Stimulated activated CD8-positive, alpha-beta memory T cell treated with anti-CD3 and anti-CD28 coated beads, Interleukin-7, amount 100 ng/mL, for 24 hours (primary cell): ENCODE results near the gene PNPT1.
A peak's percentile ranks its signal among the peaks of the same experiment; 100 is the strongest.

Experiments
- DNase-seq: peaks from one replicate; pipeline ENCODE4 v3.0.0-alpha.2; 2020; ENCODE audit warnings: low read depth

PNPT1 gene

GRCh38 chr2:55668956-55669355 lies 24.7 kb downstream of the PNPT1 start:
- DNase-seq: no peak

- DNase-seq: no peak
Observed at GRCh38 chr2:55653255-55653654, 40.4 kb downstream of the PNPT1 start.

- no peak for DNase-seq
Observed at GRCh38 chr2:55649211-55649610, 44.4 kb downstream of the PNPT1 start.

- no peak for DNase-seq
Observed at GRCh38 chr2:55636831-55637230, 56.8 kb downstream of the PNPT1 start.

DNA sequence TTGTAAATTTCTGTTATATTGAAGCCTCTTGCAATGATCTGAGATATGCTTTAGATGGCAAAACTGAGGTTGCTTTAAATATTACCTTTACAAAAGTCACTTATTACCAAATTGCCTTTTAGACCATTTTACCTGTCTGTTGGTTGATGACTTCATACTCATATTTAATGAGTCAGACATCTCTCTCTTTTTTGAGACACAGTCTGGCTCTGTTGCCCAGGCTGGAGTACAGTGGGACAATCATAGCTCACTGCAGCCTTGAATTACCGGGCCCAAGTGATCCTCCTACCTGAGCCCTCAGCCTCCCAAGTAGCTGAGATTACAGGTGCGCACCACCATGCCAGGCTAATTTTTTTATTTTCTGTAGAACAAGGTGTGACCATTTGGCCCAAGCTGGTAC lies 64.7 kb downstream of the PNPT1 start:
- DNase-seq: no peak

DNA sequence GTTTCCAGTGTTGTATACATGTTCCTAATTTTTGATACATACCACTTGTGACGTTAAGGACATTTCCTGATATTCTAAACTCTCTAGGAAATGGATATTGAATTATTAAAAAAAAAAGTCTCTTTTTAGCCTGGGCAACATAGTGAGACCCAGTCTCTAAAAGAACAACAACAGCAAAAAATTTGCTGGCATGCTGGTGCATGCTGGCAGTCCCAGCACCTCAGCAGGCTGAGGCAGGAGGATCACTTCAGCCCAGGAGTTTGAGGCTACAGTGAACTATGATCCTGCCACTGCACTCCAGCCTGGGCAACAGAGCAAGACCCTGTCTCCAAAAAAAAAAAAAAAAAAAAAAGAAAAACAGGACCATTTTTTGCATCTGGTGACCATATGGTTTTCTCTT lies 65.7 kb downstream of the PNPT1 start:
- no peak for DNase-seq

GRCh38 chr2:55621802-55622201 lies 71.8 kb downstream of the PNPT1 start:
- DNase-seq: no peak

- no peak for DNase-seq
Observed at GRCh38 chr2:55620123-55620779, 73.4 kb downstream of the PNPT1 start.

DNA sequence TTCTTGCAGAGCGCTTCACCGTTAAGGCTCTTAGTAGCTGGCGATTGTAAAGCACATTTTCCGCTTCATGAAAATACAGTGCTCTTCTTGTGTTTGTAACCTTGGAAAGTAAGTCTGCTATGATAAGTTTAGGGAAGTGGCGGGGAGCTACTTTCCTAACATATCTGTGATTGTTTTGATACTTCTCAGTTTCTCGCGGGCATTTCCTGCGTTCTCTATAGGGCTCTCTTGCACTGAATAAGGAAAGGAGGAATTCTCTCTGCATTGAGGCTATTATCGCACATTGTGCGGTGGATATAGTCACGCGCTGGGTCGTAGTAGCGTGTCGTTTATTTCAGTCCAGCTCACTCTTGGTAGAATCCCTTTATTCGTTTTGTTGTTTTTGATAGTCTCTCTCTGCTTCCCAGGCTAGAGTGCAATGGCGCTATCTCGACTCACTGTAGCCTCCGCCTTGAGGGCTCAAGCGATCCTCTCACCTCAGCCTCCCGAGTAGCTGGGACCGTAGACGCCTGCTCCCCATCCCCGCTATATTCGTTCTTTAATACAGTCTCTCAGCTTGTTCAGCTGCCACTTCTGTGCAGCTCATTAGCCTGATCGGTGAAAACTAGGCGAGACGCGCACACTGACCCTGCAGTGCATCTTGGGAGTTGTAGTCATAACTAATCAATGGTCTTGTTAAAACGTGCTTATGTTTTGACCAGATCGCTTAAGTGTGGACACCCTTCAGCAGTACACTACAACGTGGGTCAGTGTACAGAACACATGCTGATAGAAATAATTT lies 75.2 kb downstream of the PNPT1 start:
- no peak for DNase-seq

- no peak for DNase-seq
Observed at GRCh38 chr2:55618025-55618274, 75.7 kb downstream of the PNPT1 start.

DNA sequence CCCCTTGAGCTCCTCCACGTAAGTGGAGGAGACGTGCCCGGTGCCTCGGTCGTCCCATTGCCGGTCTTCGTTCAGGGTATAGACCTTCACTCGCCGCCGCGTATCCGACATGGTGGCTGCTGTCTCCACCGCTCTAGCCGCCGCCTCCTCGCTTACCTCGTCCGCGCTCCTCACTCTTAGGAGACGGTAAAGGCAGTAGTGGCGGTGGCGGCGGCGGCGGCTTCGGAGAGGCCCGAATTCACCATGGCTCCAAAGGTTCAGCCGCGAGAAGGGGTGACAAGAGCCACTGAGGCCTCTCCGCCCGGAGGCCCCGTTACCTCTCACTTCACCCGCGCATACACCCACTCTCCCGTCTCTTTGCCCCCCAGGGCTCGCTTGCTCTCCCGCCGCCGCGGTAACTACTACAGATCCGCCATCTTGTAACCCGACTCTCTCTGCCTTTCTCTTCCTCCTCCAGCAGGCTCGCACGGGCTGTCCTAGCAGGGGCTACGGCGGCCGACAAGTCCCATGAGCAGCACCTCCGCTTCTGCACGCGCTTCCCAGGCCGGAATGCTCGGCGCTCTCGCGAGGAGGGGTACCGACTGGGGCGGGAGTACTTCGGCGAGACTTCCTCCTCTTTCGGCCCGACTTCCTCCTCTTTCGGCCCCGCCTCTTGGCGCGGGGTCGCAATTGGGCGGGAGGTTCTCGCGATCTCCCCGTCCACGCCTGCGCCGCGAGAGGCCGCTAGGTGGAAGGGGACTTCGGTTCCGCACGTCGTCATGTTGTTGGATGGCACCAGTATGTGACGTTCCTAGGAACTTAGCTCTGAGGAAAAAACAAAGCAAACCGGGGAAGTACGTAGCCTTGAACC lies 76.2 kb downstream of the PNPT1 start, which contains the start of gene PPP4R3B:
Gene PPP4R3B (minus strand): TSS at position 448 of the 850 bp plus-strand sequence. CDS start 337 bp downstream, at position 111.
- peak; percentile 95 for DNase-seq

DNA sequence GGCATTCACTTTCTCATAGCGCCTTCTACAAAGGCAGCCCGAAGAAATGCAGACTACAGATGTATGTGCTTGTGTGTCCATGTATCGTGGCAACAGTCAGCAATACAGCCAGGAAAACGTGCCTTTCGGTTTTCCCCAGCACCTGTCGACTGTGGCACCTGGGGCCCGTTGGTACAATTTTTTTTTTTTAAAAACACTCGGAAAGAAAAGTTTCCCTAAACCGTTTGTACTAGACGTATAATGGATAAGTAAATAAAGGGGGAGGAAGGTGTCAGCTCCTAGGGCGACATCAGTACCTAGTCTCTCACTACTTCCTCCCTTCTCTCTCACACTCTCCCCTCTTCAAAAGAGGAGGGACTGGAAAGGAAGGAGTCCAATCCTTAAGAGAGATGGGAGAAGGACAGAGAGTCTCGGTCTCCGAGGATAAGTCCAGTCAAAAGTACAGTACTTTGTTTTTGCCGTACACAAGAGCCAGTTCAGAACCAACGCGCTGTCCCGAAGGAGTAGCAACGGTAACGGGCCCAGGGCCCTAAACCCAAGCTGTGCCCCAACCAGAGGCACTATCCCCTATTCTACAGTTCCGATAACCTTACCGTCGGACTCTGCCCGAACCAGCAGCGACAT lies 77.0 kb downstream of the PNPT1 start:
- no peak for DNase-seq

DNA sequence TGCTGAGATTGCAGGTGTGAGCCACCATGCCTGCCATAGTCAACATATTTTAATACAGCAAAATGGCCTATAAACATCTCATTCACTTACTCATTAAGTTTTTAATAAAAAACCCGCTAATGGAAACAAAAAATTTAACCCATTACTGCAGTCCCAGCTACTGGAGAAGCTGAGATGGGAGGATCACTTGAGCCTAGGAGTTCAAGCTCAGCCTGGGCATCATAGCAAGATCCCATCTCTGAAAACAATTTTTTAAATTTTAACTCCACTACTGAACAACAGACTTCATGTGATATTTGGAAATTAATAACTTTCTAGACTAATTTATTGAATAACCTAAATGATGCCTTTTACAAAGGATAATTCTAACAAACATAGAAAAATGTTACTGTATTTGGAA lies 81.6 kb downstream of the PNPT1 start:
- DNase-seq: no peak

GRCh38 chr2:55610954-55611743 lies 82.5 kb downstream of the PNPT1 start:
- DNase-seq: no peak

- no peak for DNase-seq
Observed at GRCh38 chr2:55609938-55610578, 83.6 kb downstream of the PNPT1 start.

DNA sequence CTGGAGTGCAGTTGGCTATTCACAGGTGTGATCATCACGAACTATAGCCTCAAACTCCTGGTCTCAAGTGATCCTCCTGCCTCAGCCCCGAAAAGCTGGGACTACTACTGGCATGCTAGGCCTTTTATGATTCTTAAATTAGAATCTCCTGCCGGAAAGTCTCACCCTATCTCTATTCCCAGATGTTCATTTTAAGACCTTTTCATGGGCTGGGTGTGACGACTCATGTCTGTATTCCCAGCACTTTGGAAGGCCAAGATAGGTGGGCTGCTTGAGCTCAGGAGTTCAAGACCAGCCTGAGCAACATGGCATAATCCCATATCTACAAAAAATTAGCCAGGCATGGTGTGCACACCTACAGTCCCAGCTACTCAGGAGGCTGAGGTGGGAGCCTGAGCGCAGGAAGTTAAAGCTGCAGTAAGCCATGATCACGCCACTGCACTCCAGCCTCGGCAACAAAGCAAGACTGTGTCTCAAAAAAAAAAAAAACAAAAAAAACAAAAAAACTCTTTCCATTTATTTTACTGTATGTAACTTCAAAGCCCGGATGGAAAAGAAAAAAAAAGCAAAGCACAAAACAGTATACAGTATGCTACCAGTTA lies 84.3 kb downstream of the PNPT1 start:
- DNase-seq: no peak

DNA sequence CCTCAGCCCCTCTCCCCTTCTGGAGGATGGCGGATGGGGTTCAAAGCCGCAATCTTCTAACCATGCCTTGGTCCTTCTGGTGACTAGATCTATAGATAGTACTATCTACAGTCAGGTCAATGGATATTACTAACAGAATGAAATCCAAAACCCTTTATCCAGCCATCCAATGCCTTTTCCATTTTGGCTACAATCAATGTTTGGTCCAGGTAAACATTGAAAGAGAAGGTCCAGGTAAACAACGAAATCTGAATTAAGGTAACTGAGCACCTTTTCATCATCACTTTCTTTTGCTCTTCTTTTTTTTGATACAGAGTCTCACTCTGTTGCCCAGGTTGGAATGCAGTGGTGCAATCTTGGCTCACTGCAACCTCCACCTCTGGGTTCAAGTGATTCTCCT lies 85.9 kb downstream of the PNPT1 start:
- DNase-seq: no peak

DNA sequence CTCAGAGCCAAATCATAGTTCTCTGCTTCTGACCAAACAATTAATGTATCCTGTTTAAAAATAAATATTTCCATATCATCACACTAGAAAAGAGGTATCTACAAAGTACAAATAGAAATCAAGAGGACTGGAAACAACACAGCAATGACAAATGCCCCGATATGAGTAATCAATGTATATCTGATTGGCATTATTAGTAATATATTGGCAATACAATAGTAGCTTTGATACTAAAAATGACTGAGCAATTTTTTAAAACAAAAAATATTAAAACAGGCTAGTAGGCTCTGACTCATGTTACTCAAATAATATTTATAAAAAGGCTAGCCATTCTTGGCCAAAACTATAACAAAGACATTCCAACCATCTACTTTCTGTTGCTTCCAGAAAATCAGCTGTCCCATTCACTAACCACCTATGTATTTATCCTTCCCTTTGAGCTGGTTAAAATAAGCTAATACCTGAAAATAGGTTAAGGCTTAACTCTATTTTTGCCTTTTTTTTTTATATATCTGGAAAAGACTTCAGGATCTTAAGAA lies 89.5 kb downstream of the PNPT1 start:
- DNase-seq: no peak

- no peak for DNase-seq
Observed at GRCh38 chr2:55601849-55602248, 91.8 kb downstream of the PNPT1 start.

GRCh38 chr2:55598056-55598795 lies 95.4 kb downstream of the PNPT1 start:
- DNase-seq: no peak
